RWPE2 (cell line): ENCODE measurements around the gene ARHGAP29.

Experiments used
- ATAC-seq: fragments of 200-7000 bp; cut with Tn5 transposase; 3 replicates; pipeline ENCODE4 v1.9.1; 2021; ENCODE audit warnings: low read depth
- DNase-seq: peaks from one replicate; pipeline ENCODE4 v3.0.0-alpha.2; 2020; ENCODE audit warnings: low spot score
- H3K27ac ChIP-seq: fragments of 450-650 bp; 2 replicates; pipeline ENCODE4 v1.5.1; 2017; ENCODE audit warnings: mild to moderate bottlenecking; ENCODE audit not compliant: poor library complexity, severe bottlenecking
- H3K27me3 ChIP-seq: fragments of 250-450 bp; sonication (Bioruptor Pico); 2 replicates; pipeline ENCODE4 v1.5.1; 2021; ENCODE audit warnings: mild to moderate bottlenecking, moderate library complexity; ENCODE audit not compliant: insufficient read depth, poor library complexity, severe bottlenecking
- H3K36me3 ChIP-seq: fragments of 250-450 bp; sonication (Bioruptor Pico); 2 replicates; pipeline ENCODE4 v1.5.1; 2020; ENCODE audit warnings: low read depth, mild to moderate bottlenecking, moderate library complexity
- H3K4me1 ChIP-seq: fragments of 250-450 bp; sonication (Bioruptor Pico); 2 replicates; pipeline ENCODE4 v1.5.1; 2021; ENCODE audit warnings: mild to moderate bottlenecking, moderate library complexity; ENCODE audit not compliant: insufficient read depth, poor library complexity, severe bottlenecking
- H3K4me3 ChIP-seq: fragments of 250-450 bp; sonication (Bioruptor Pico); 2 replicates; pipeline ENCODE4 v1.5.1; 2021; ENCODE audit warnings: mild to moderate bottlenecking, moderate library complexity; ENCODE audit not compliant: severe bottlenecking
- H3K9me3 ChIP-seq: fragments of 250-450 bp; sonication (Bioruptor Pico); 2 replicates; pipeline ENCODE4 v1.5.1; 2021; ENCODE audit warnings: mild to moderate bottlenecking, moderate library complexity; ENCODE audit not compliant: severe bottlenecking
- CTCF ChIP-seq: fragments of 450-650 bp; IDR thresholded peaks from one replicate; pipeline ENCODE4 v1.5.1; 2017; ENCODE audit warnings: mild to moderate bottlenecking, moderate library complexity; ENCODE audit not compliant: poor library complexity, severe bottlenecking

The ARHGAP29 gene

GRCh38 chr1:94231746-94232145 is 5.6 kb downstream of the ARHGAP29 start:
- Histone ChIP-seq H3K27me3 (no peaks in the 10 kb centered on the region), H3K4me1 (peaks cover 79% of the 10 kb centered on the region), H3K27ac (peak overlapping the region; percentile 76), H3K9me3 (no peaks in the 10 kb centered on the region), H3K4me3 (no peak overlapping the region), H3K36me3 (peaks cover 84% of the 10 kb centered on the region)
- ATAC-seq (no peak), DNase-seq (no peak)
- TF ChIP-seq CTCF = no peak

- DNase-seq (no peak), ATAC-seq (no peak)
- H3K27ac ChIP-seq = peak overlapping the region; percentile 76
- H3K4me1 ChIP-seq = peaks cover 84% of the 10 kb centered on the region
- H3K36me3 ChIP-seq = peaks cover 89% of the 10 kb centered on the region
- no peak overlapping the region for H3K4me3 ChIP-seq
- no peaks in the 10 kb centered on the region for H3K27me3 ChIP-seq
- TF ChIP-seq CTCF = no peak
- H3K9me3 ChIP-seq = no peaks in the 10 kb centered on the region
Observed at GRCh38 chr1:94230920-94231319, 6.5 kb downstream of the ARHGAP29 start.

GRCh38 chr1:94228640-94229375 is 8.6 kb downstream of the ARHGAP29 start:
- Histone ChIP-seq H3K27me3 (no peaks in the 10 kb centered on the region), H3K9me3 (no peaks in the 10 kb centered on the region), H3K4me3 (no peak overlapping the region), H3K27ac (peak overlapping the region; percentile 76), H3K36me3 (peaks cover 92% of the 10 kb centered on the region), H3K4me1 (peaks cover 68% of the 10 kb centered on the region)
- DNase-seq (no peak), ATAC-seq (no peak)
- no peak for TF ChIP-seq CTCF

- H3K4me3 ChIP-seq = no peak overlapping the region
- H3K9me3 ChIP-seq = no peaks in the 10 kb centered on the region
- ATAC-seq (no peak), DNase-seq (no peak)
- H3K27me3 ChIP-seq = no peaks in the 10 kb centered on the region
- TF ChIP-seq CTCF = no peak
- peaks cover 58% of the 10 kb centered on the region for H3K4me1 ChIP-seq
- peak overlapping the region; percentile 17 for H3K27ac ChIP-seq
- peaks cover 95% of the 10 kb centered on the region for H3K36me3 ChIP-seq
Observed at GRCh38 chr1:94227624-94228023, 9.8 kb downstream of the ARHGAP29 start.

GRCh38 chr1:94225845-94226244 is 11.5 kb downstream of the ARHGAP29 start:
- Histone ChIP-seq H3K27me3 (no peaks in the 10 kb centered on the region), H3K27ac (peak overlapping the region; percentile 33), H3K9me3 (no peaks in the 10 kb centered on the region), H3K36me3 (peaks cover 96% of the 10 kb centered on the region), H3K4me1 (peaks cover 51% of the 10 kb centered on the region), H3K4me3 (no peak overlapping the region)
- ATAC-seq (no peak), DNase-seq (no peak)
- no peak for TF ChIP-seq CTCF
